Activated naive CD4-positive, alpha-beta T cell treated with anti-CD3 and anti-CD28 coated beads for 36 hours (primary cell): ENCODE results near the gene BRF1. TPM values are rescaled to one million over a fixed set of nuclear protein-coding genes. Genes with fewer than 3 reads are reported as not detected.

ENCODE experiments used
- CTCF ChIA-PET: fragments of 350-600 bp; sonication (Branson Sonifier 250); formaldehyde crosslinking; loops from one replicate; lab custom pipeline; 2021; ENCODE audit warnings: antibody characterized with exemption; lab: Charles Lee
- DNase-seq: peaks from one replicate; pipeline ENCODE4 v3.0.0-alpha.2; 2020
- H3K27ac Mint-ChIP-seq: one replicate; pipeline ENCODE4 v1.8.0; 2021; ENCODE audit warnings: mild to moderate bottlenecking, mixed read lengths
- H3K27me3 Mint-ChIP-seq: one replicate; pipeline ENCODE4 v1.8.0; 2021; ENCODE audit warnings: low read depth, mixed read lengths
- H3K36me3 Mint-ChIP-seq: one replicate; pipeline ENCODE4 v1.8.0; 2021; ENCODE audit warnings: low read depth, mixed read lengths
- H3K4me1 Mint-ChIP-seq: one replicate; pipeline ENCODE4 v1.8.0; 2021; ENCODE audit warnings: low read depth, mixed read lengths
- H3K4me3 Mint-ChIP-seq: one replicate; pipeline ENCODE4 v1.8.0; 2021; ENCODE audit warnings: mild to moderate bottlenecking, moderate library complexity, mixed read lengths
- H3K9me3 Mint-ChIP-seq: one replicate; pipeline ENCODE4 v1.8.0; 2021; ENCODE audit warnings: mixed read lengths
- intact Hi-C: fragments of 100-400 bp; cut with micrococcal nuclease; formaldehyde crosslinking; loops from one replicate; pipeline ENCODE4 v1.15.1; 2023
- total RNA-seq, 2 experiments: library from RNA; stranded (reverse); gene quantifications; one replicate each; pipeline ENCODE4 v1.2.3, GENCODE V29; 2021

Gene BRF1
- total RNA-seq, 2 experiments from 2014 or later, result 20.6 to 23.4 TPM

- Mint-ChIP-seq H3K4me1 (no peaks in the 10 kb centered on the region), H3K27me3 (no peaks in the 10 kb centered on the region), H3K4me3 (no peak overlapping the region), H3K36me3 (peaks cover 17% of the 10 kb centered on the region), H3K27ac (no peak overlapping the region), H3K9me3 (no peaks in the 10 kb centered on the region)
- no peak for DNase-seq
- CTCF ChIA-PET, result interaction anchor here (0.5 kb wide), 1 partner anchor 152 kb away, joined by 5 read pairs; no protein-coding TSS in a partner anchor
- intact Hi-C loops, result no loop called here
Measured at GRCh38 chr14:105220699-105221597, 79.9 kb downstream of the BRF1 start.

DNA sequence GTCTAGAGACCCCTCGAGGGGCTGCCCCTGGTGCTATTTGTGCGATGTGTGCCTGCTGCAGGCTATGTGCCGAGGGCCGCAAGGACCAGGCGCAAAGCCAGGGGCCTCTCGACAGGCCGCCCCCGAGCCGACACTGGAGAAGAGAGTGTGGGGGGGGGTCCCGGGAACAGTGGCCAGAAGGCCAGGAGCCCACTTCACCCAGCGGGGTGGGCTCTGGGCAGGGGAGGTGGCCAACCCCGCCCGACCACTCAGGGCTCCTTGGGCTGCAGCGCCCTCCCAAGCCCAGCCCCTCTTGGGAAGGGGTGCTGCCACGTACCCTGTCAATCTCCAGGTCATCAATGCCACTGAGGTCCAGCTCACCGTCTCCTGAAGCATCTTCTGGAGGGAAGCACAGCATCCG is 81.0 kb downstream of the BRF1 start:
- Mint-ChIP-seq H3K27ac (no peak overlapping the region), H3K4me3 (no peak overlapping the region), H3K9me3 (no peaks in the 10 kb centered on the region), H3K4me1 (no peaks in the 10 kb centered on the region), H3K27me3 (no peaks in the 10 kb centered on the region), H3K36me3 (peaks cover 18% of the 10 kb centered on the region)
- intact Hi-C loops, result no loop called here
- DNase-seq, result no peak
- CTCF ChIA-PET, result no interaction called here

DNA sequence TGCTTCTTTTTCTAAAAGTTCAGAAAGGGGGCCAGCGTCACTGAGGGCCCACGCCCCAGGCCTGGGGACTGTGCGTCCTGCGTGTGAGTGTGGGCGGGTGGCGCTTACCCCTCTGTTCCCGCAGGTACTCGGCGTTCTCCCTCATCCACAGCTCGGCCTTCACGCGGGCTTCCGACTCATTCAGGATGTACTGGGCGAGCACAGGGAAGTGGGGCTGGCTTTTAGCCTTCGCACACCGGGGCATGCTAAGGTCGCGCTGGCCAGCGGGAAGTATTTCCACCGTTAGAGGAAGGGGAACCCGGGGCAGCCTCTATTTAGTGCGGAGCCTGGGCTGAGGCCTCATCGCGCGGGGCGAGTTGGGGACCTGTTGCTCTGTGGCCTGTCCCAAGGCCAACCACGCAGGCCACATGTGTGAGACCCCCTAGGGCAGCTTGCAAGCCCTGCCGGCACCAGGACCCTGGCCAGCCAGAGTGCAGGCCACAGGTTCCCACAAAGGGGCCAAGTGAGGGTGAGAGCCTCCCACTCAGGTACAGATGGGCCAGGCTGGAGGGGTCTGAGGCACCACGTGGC is 81.7 kb downstream of the BRF1 start:
- intact Hi-C loops, result no loop called here
- Mint-ChIP-seq H3K4me3 (no peak overlapping the region), H3K27ac (no peak overlapping the region), H3K27me3 (no peaks in the 10 kb centered on the region), H3K9me3 (no peaks in the 10 kb centered on the region), H3K36me3 (peaks cover 18% of the 10 kb centered on the region), H3K4me1 (no peaks in the 10 kb centered on the region)
- CTCF ChIA-PET, result interaction anchor here (0.8 kb wide), 1 partner anchor 121 kb away, joined by 3 read pairs; no protein-coding TSS in a partner anchor
- no peak for DNase-seq

DNA sequence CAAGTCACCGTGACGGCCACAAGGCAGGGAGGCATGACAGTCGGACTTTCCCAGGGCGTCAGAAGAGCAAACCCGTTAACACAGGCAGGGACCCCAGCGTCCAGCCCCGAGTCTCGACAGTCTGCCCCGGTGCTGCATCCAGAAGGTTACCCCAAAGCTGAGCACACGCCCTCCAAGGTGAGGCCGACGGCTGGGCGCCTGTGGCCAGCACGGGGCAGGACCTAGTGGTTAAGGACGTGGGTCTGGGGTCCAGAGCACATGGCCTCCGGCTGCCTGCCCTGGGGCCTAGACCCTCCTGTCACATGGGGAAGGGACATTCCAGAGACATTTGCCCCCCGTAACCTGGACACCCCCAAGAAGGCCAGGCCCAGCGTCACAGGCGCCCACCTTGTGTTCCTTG is 82.2 kb downstream of the BRF1 start:
- intact Hi-C loops, result no loop called here
- no peak overlapping the region for H3K4me3 Mint-ChIP-seq
- no peaks in the 10 kb centered on the region for H3K4me1 Mint-ChIP-seq
- no peak overlapping the region for H3K27ac Mint-ChIP-seq
- no peaks in the 10 kb centered on the region for H3K27me3 Mint-ChIP-seq
- H3K9me3 Mint-ChIP-seq, result no peaks in the 10 kb centered on the region
- H3K36me3 Mint-ChIP-seq, result peaks cover 14% of the 10 kb centered on the region
- CTCF ChIA-PET, result interaction anchor here (0.8 kb wide), 1 partner anchor 121 kb away, joined by 3 read pairs; no protein-coding TSS in a partner anchor
- DNase-seq, result no peak

DNA sequence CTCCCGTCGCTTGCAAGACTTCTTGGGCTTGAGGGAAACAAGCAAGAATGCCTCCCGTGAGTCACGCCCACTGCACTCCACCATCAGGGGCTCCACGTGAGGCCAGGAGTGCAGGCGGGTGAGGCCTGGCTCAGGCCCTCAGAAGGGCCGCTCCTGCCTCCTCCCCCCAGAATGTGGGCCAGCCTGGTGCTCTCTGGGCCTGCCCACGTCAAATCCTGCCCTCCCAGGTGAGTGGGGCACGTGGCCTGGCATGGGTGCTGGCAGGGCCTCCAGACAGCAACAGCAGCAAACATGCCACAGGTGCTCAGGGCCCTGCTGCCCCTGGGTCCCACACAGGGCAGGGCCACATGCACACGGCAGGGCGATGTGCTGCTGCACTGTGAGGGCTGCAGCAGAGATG is 83.0 kb downstream of the BRF1 start:
- H3K27ac Mint-ChIP-seq, result no peak overlapping the region
- H3K36me3 Mint-ChIP-seq, result peaks cover 12% of the 10 kb centered on the region

GRCh38 chr14:105216490-105217247 is 84.1 kb downstream of the BRF1 start:
- no peak for DNase-seq
- CTCF ChIA-PET, result no interaction called here
- Mint-ChIP-seq H3K27ac (no peak overlapping the region), H3K4me1 (no peaks in the 10 kb centered on the region), H3K27me3 (no peaks in the 10 kb centered on the region), H3K9me3 (no peaks in the 10 kb centered on the region), H3K36me3 (peaks cover 6% of the 10 kb centered on the region), H3K4me3 (no peak overlapping the region)
- intact Hi-C loops, result no loop called here

More for the DNA sequence above, 83.0 kb downstream of the BRF1 start:
- no peak overlapping the region for H3K4me3 Mint-ChIP-seq
- H3K27me3 Mint-ChIP-seq, result no peaks in the 10 kb centered on the region
- DNase-seq, result no peak
- no peaks in the 10 kb centered on the region for H3K4me1 Mint-ChIP-seq
- intact Hi-C loops, result no loop called here
- CTCF ChIA-PET, result no interaction called here
- no peaks in the 10 kb centered on the region for H3K9me3 Mint-ChIP-seq

GRCh38 chr14:105215602-105216001 is 85.2 kb downstream of the BRF1 start:
- Mint-ChIP-seq H3K27ac (no peak overlapping the region), H3K27me3 (no peaks in the 10 kb centered on the region), H3K9me3 (no peaks in the 10 kb centered on the region), H3K4me1 (no peaks in the 10 kb centered on the region), H3K4me3 (no peak overlapping the region), H3K36me3 (peaks cover 5% of the 10 kb centered on the region)
- CTCF ChIA-PET, result no interaction called here
- no peak for DNase-seq
- intact Hi-C loops, result no loop called here

- intact Hi-C loops, result no loop called here
- Mint-ChIP-seq H3K27me3 (no peaks in the 10 kb centered on the region), H3K4me3 (no peak overlapping the region), H3K36me3 (peaks cover 5% of the 10 kb centered on the region), H3K9me3 (no peaks in the 10 kb centered on the region), H3K27ac (no peak overlapping the region), H3K4me1 (no peaks in the 10 kb centered on the region)
- CTCF ChIA-PET, result interaction anchor here (0.6 kb wide), 2 partner anchors 9 to 101 kb away, joined by 3 read pairs; no protein-coding TSS in a partner anchor
- DNase-seq, result no peak
Measured at GRCh38 chr14:105214324-105214915, 86.4 kb downstream of the BRF1 start.

DNA sequence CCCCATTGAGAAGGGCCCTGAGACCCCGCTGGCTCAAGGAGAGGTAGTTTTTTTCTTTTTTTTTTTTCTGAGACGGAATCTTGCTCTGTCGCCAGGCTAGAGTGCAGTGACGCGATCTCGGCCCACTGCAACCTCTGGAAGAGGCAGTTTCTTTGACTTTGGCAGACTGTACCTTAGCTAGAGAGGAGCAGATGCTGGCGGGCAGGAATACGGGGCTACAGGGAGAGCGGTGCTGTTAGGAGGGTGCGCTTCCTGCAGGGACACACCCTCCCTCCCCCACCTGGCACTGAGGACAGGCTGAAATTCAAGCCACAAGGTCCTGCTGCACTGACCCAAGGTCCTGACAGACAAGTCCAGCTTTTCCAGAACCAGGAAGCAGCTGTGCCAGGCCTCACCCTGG is 87.4 kb downstream of the BRF1 start:
- Mint-ChIP-seq H3K27ac (no peak overlapping the region), H3K4me1 (no peaks in the 10 kb centered on the region), H3K4me3 (no peak overlapping the region), H3K27me3 (no peaks in the 10 kb centered on the region), H3K9me3 (no peaks in the 10 kb centered on the region), H3K36me3 (peaks cover 4% of the 10 kb centered on the region)
- intact Hi-C loops, result no loop called here
- CTCF ChIA-PET, result no interaction called here
- no peak for DNase-seq

DNA sequence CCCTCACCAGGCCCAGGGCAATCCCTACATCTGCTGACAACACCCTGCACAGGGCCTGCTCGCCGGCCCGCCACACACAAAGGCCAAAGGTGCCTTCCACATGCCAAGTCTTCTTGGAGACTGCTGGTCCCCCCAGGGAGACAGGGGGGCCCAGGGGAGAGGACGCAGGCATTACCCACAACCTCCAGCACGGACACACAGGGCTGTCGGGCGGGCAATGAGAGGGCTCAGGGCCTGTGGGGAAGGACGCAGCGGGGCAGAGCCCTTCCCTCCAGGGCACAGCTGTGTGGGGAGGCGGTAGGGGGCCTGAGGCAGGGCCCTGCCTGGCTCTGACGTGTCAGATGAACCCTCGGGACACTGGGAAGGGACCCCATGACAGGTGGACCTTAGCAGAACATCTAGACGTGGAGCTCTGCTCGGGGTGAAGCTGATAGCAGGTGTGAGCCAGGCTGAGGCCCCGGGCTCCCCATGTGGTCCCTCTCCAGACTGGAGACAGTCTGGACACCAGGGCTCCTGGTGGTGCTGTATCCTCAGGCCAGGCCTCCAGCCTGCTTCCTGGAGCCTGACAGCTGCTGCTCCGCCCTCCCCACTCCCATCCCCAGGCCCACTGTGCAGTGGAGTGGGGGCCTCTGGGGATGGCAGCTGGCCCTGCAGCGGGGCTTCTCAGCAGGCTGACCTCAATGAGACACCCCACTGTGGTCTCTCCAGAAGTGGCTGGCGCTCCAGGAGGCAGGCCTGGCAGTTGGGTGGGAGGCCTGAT is 88.1 kb downstream of the BRF1 start:
- intact Hi-C loops, result no loop called here
- H3K36me3 Mint-ChIP-seq, result peaks cover 3% of the 10 kb centered on the region
- H3K9me3 Mint-ChIP-seq, result no peaks in the 10 kb centered on the region
- H3K27ac Mint-ChIP-seq, result no peak overlapping the region
- DNase-seq, result no peak
- H3K4me3 Mint-ChIP-seq, result no peak overlapping the region
- CTCF ChIA-PET, result no interaction called here
- no peaks in the 10 kb centered on the region for H3K4me1 Mint-ChIP-seq
- H3K27me3 Mint-ChIP-seq, result no peaks in the 10 kb centered on the region

- Mint-ChIP-seq H3K36me3 (peaks cover 3% of the 10 kb centered on the region), H3K27ac (no peak overlapping the region), H3K4me3 (no peak overlapping the region), H3K27me3 (no peaks in the 10 kb centered on the region), H3K9me3 (no peaks in the 10 kb centered on the region), H3K4me1 (no peaks in the 10 kb centered on the region)
- CTCF ChIA-PET, result interaction anchor here (0.8 kb wide), 1 partner anchor 22 kb away, joined by 3 read pairs; no protein-coding TSS in a partner anchor
- no peak for DNase-seq
- intact Hi-C loops, result no loop called here
Measured at GRCh38 chr14:105211758-105212089, 89.1 kb downstream of the BRF1 start.
